Ovary (tissue), 9 donors: Measurements from ENCODE around the gene SLC38A9. TPM values are rescaled to one million over a fixed set of nuclear protein-coding genes. Genes with fewer than 3 reads are reported as not detected.

Experiments
- DNase-seq, 5 donors: peaks; one replicate each; pipeline ENCODE4 v3.0.0-alpha.2; 2019 to 2020
- H3K27ac ChIP-seq, 2 donors: fragments of 200-600 bp; one replicate each; pipeline versions ENCODE4 v1.5.1 to v1.8.0; 2019 to 2022
- H3K27me3 ChIP-seq: fragments of 200-600 bp; one replicate; pipeline ENCODE4 v1.8.0; 2022
- H3K36me3 ChIP-seq: fragments of 200-600 bp; sonication (generic); one replicate; pipeline ENCODE4 v1.5.1; 2019
- H3K4me1 ChIP-seq: one replicate; pipeline ENCODE4 v1.8.1; 2013; ENCODE audit warnings: mild to moderate bottlenecking, moderate library complexity; ENCODE audit not compliant: insufficient read depth
- H3K4me3 ChIP-seq: fragments of 200-600 bp; sonication (generic); one replicate; pipeline ENCODE4 v1.5.1; 2017
- H3K9me3 ChIP-seq, 2 donors: fragments of 200-600 bp in 1 of 2; sonication (generic) in 1 of 2; one replicate each; pipeline versions ENCODE4 v1.5.1 to v1.8.1; 2013 to 2019; ENCODE audit warnings: mild to moderate bottlenecking in 1 of 2, moderate library complexity in 1 of 2
- EP300 ChIP-seq: sonication (generic); formaldehyde crosslinking; IDR thresholded peaks from one replicate; pipeline ENCODE4 v1.6.1; 2017; ENCODE audit warnings: antibody characterized with exemption
- POLR2A ChIP-seq: fragments of 450-650 bp; IDR thresholded peaks from one replicate; pipeline ENCODE4 v1.6.1; 2017; ENCODE audit warnings: antibody characterized with exemption, mild to moderate bottlenecking, moderate library complexity
- WGBS, 3 donors: extraction: QIAGEN DNeasy Blood & Tissue Kit in 1 of 3; methylation state at CpG; one replicate each; pipeline versions ENCODE4 v1.1.5 to v1.1.7; 2013 to 2017; 5-methylcytosine and 5-hydroxymethylcytosine counted together
- intact Hi-C, 4 donors: fragments of 100-400 bp; cut with DNase I; formaldehyde crosslinking; loops; one replicate each; pipeline versions ENCODE4 v1.11.0 to v1.15.1; 2022 to 2023
- polyA plus RNA-seq, 2 donors: library from polyadenylated mRNA; stranded (reverse); fragments of 200-250 nt in 1 of 2; fragments of 350-450 nt in 1 of 2; fragmentation: Illumina TruSeq in 1 of 2; extraction: RNeasy Lipid Tissue Mini Kit (QIAGEN cat#74804) in 1 of 2; gene quantifications; one replicate each; pipeline ENCODE4 v1.2.3, GENCODE V29; 2013 to 2014
- total RNA-seq, 7 donors: library from RNA; depleted of rRNA in 2 of 7; stranded (reverse); fragments of >200 nt in 2 of 7; fragmentation: NEBNext Ultra II Directional in 3 of 7; extraction: Animal tissue kit (Norgen Biotek cat#: 25700) in 3 of 7; gene quantifications; one replicate each; pipeline versions ENCODE4 v1.1.0 to v1.2.4, GENCODE V29; 2016 to 2023
- TF ChIP-seq, protein P1 (sequence below), 3 donors: fragments of 450-650 bp in 2 of 3; fragments of 200-600 bp in 1 of 3; IDR thresholded peaks; one replicate each; pipeline versions ENCODE4 v1.5.1 to v1.8.0; 2016 to 2022; ENCODE audit warnings: antibody characterized with exemption in 3 of 3, mild to moderate bottlenecking in 1 of 3
- donor health status: DM: no; HTN: no; CAD: no; lungs with moderate emphysema.
- donor health status: DM: no; HTN: no; CAD: no.
- donor health status: Bipolar disorder and iron deficiency.
- donor health status: DM: yes; HTN: yes; CAD: no.
- donor health status: DM: no; HTN: no; CAD: no.
- donor health status: DM: yes; HTN: yes; CAD: no.

Gene SLC38A9
- total and polyA plus RNA-seq, 9 donors = 7.9 to 29.6 (median 16.2) TPM

DNA sequence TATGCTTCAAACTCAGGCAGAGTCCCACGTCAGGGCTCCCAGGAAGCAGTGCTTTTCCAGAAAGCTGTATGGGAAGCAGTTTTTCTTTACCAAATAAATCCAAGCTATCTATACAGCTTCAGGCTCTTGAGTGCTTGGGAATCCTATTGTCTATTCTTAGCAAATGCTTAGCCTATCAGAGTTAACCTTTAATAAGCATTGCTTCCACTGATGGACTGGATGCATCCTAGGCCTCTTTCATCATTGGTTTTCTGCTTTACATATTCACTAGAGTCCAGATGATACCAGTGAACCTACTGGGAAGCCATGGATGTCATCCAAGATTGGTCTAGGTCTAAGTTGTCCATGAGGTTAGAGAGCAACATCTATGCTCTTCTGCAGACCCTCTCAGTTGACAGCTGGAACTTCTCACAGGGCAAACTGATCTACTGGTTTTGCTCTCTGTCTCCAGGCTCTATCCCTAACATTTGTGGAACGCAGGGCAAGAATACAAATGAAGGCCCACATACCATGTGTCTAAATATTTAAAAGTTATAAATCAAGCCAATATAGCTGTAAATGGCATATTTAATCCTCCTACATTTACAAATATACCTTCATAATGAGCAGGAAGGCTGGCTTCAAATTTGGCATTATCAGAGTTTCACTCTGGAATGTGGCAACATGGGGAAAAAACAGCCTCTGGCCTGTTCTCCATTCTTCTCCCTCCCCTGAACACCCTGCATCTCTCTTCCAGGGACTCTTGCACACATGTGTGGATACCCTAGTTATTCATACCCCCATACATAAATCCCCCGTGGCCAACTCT is 127.5 kb downstream of the SLC38A9 start:
- no peaks in the 10 kb centered on the region for H3K27me3 ChIP-seq
- TF ChIP-seq, protein P1, sequence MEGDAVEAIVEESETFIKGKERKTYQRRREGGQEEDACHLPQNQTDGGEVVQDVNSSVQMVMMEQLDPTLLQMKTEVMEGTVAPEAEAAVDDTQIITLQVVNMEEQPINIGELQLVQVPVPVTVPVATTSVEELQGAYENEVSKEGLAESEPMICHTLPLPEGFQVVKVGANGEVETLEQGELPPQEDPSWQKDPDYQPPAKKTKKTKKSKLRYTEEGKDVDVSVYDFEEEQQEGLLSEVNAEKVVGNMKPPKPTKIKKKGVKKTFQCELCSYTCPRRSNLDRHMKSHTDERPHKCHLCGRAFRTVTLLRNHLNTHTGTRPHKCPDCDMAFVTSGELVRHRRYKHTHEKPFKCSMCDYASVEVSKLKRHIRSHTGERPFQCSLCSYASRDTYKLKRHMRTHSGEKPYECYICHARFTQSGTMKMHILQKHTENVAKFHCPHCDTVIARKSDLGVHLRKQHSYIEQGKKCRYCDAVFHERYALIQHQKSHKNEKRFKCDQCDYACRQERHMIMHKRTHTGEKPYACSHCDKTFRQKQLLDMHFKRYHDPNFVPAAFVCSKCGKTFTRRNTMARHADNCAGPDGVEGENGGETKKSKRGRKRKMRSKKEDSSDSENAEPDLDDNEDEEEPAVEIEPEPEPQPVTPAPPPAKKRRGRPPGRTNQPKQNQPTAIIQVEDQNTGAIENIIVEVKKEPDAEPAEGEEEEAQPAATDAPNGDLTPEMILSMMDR (IDR thresholded peaks at IDR 0.05) = no peak
- no peak for TF ChIP-seq EP300
- TF ChIP-seq POLR2A = no peak
- DNase-seq = no peak
- no peaks in the 10 kb centered on the region for H3K9me3 ChIP-seq
- WGBS, 3 donors = 28 to 66% (median 54%) methylated on average over 3 of the region's 3 CpGs
- intact Hi-C loops = no loop called here
- no peak overlapping the region for H3K27ac ChIP-seq
- H3K4me3 ChIP-seq = no peak overlapping the region
- no peaks in the 10 kb centered on the region for H3K36me3 ChIP-seq
- H3K4me1 ChIP-seq = peaks cover 8% of the 10 kb centered on the region

DNA sequence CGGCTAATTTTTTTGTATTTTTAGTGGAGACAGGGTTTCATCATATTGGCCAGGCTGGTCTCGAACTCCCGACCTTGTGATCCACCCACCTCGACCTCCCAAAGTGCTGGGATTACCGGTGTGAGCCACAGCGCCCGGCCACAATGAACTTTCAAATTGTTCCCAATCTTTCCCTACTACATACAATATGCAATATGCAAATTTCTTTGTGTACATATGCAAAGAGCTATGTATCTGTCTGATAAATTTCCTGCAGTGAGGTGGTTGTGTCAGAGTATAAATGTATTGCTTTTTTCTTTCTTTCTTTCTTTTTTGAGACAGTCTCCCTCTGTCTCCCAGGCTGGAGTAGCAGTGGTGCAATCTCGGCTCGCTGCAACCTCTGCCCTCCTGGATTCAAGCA is 128.5 kb downstream of the SLC38A9 start:
- intact Hi-C loops = no loop called here
- H3K4me3 ChIP-seq = no peak overlapping the region
- no peak for DNase-seq
- TF ChIP-seq, protein P1 (IDR thresholded peaks at IDR 0.05) = no peak
- TF ChIP-seq POLR2A (no peak), EP300 (no peak)
- no peak overlapping the region for H3K27ac ChIP-seq
- WGBS, 3 donors = 94 to 96% (median 96%) methylated on average over 9 of the region's 9 CpGs
- H3K36me3 ChIP-seq = no peaks in the 10 kb centered on the region
- H3K27me3 ChIP-seq = no peaks in the 10 kb centered on the region
- no peaks in the 10 kb centered on the region for H3K9me3 ChIP-seq
- peaks cover 8% of the 10 kb centered on the region for H3K4me1 ChIP-seq

DNA sequence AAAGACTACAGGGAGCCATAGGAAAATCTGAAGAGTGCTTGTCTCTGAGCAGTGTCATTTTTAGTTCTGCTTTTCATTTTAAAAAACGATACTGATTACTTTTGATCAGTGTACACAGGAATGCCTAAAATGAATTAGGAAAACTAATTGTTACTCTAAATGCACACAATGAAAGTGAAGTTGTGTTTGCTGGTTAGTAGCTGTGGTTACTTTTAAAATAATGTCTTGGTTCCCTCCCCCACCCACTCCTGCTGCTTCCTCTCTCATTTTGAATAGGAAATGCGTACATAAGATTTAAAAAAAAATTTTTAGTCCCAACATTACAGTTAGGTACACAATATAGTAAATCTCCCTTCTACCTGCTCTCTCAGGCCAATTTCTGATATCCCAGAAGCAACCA is 129.9 kb downstream of the SLC38A9 start:
- WGBS, 3 donors = 51 to 60% (median 54%) methylated on average over 2 of the region's 2 CpGs
- intact Hi-C loops = no loop called here
- Histone ChIP-seq H3K27ac (no peak overlapping the region), H3K27me3 (no peaks in the 10 kb centered on the region), H3K9me3 (no peaks in the 10 kb centered on the region), H3K36me3 (no peaks in the 10 kb centered on the region), H3K4me1 (peaks cover 10% of the 10 kb centered on the region), H3K4me3 (no peak overlapping the region)
- no peak for DNase-seq
- TF ChIP-seq POLR2A (no peak), EP300 (no peak)
- TF ChIP-seq, protein P1 (IDR thresholded peaks at IDR 0.05) = no peak

DNA sequence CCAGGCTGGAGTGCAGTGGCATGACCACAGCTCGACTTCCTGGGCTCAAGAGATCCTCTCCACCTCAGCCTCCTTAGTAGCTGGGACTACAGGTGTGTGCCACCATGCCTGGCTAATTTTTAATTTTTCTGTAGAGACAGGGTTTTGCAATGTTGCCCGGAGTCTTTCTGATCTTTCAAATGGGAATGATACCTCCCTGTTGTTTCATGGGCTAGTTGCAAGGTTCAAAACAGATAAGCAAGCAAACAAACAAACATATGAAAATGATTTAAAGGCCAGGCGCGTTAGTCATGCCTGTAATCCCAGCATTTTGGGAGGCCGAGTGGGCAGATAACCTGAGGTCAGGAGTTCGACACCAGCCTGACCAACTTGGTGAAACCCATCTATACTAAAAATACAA is 132.1 kb downstream of the SLC38A9 start:
- Histone ChIP-seq H3K4me3 (no peak overlapping the region), H3K36me3 (no peaks in the 10 kb centered on the region), H3K9me3 (no peaks in the 10 kb centered on the region), H3K4me1 (peaks cover 9% of the 10 kb centered on the region), H3K27me3 (no peaks in the 10 kb centered on the region), H3K27ac (no peak overlapping the region)
- DNase-seq = no peak
- 93 to 94% (median 93%) methylated on average over 6 of the region's 6 CpGs for WGBS, 3 donors
- intact Hi-C loops = no loop called here
- TF ChIP-seq, protein P1 (IDR thresholded peaks at IDR 0.05) = no peak
- TF ChIP-seq EP300 (no peak), POLR2A (no peak)
